Endothelial cell of umbilical vein (primary cell): ENCODE results near the gene CYP19A1. TPM values are rescaled to one million over a fixed set of nuclear protein-coding genes. Genes with fewer than 3 reads are reported as not detected.

Experiments
- BruUV-seq: library from RNA; stranded (reverse); fragments of 400-500 nt; replicated peaks from 2 replicates; lab custom pipeline; 2021; lab: Mats Ljungman, UMichigan
- CTCF ChIA-PET: fragments of 300-600, 350-600 bp; sonication (Branson Sonifier 250); formaldehyde crosslinking; loops from one replicate; lab custom pipeline; 2021; ENCODE audit warnings: antibody characterized with exemption, inconsistent platforms; lab: Charles Lee
- POLR2A ChIA-PET: fragments of 300-600, 350-600 bp; sonication (Branson Sonifier 250); formaldehyde crosslinking; loops from one replicate; lab custom pipeline; 2021; ENCODE audit warnings: antibody characterized with exemption, inconsistent platforms; lab: Charles Lee
- DNase-seq: peaks from one replicate; pipeline ENCODE4 v3.0.0-alpha.2; 2011; ENCODE audit warnings: low read depth, low spot score
- FAIRE-seq: peaks from 2 replicates; lab custom pipeline; 2011; peaks lifted over from hg19 to GRCh38; lab: Jason Lieb, UNC
- H2AFZ ChIP-seq: 2 replicates; pipeline ENCODE4 v1.6.0; 2012; ENCODE audit warnings: low read depth, low read length, control low read depth, inconsistent platforms
- H3K27ac ChIP-seq: 2 replicates; pipeline ENCODE4 v1.5.1; 2011; ENCODE audit warnings: low read depth, mild to moderate bottlenecking, control low read depth, low read length, moderate library complexity; ENCODE audit not compliant: insufficient read depth
- H3K27me3 ChIP-seq, 2 experiments: 2 replicates each; pipeline versions ENCODE4 v1.6.0 to v1.6.1; 2011; ENCODE audit warnings: low read length in 2 of 2, mixed read lengths in 1 of 2; ENCODE audit not compliant: control insufficient read depth in 2 of 2, insufficient read depth in 2 of 2
- H3K36me3 ChIP-seq, 2 experiments: 2 replicates in 1 of 2; 3 replicates in 1 of 2; pipeline ENCODE4 v1.5.1; 2011; ENCODE audit warnings: low read length in 2 of 2, mild to moderate bottlenecking in 1 of 2, moderate library complexity in 1 of 2; ENCODE audit not compliant: control insufficient read depth in 2 of 2, insufficient read depth in 2 of 2; ENCODE audit errors: extremely low read depth in 1 of 2
- H3K4me1 ChIP-seq: 3 replicates; pipeline ENCODE4 v1.5.1; 2011; ENCODE audit warnings: mild to moderate bottlenecking, low read length; ENCODE audit not compliant: control insufficient read depth, insufficient read depth; ENCODE audit errors: extremely low read depth
- H3K4me2 ChIP-seq: 2 replicates; pipeline ENCODE4 v1.6.1; 2011; ENCODE audit warnings: low read length, control low read depth, mixed read lengths; ENCODE audit not compliant: insufficient read depth
- H3K4me3 ChIP-seq, 3 experiments: fragments of 200-600 bp in 1 of 3; sonication (generic), shearing (Covaris generic) in 1 of 3; replicated peaks in 1 of 3; 2 replicates each; pipeline ENCODE4 v1.5.1; 2011 to 2016; ENCODE audit warnings: control low read depth in 3 of 3, low read length in 3 of 3, mild to moderate bottlenecking in 2 of 3, inconsistent platforms in 1 of 3, low read depth in 1 of 3, moderate library complexity in 1 of 3; ENCODE audit not compliant: insufficient read depth in 1 of 3
- H3K79me2 ChIP-seq: 2 replicates; pipeline ENCODE4 v1.6.0; 2012; ENCODE audit warnings: low read length, inconsistent platforms; ENCODE audit not compliant: control insufficient read depth, insufficient read depth
- H3K9ac ChIP-seq: replicated peaks from 2 replicates; pipeline ENCODE3; 2011; ENCODE audit warnings: low read length, control low read depth; ENCODE audit not compliant: insufficient read depth; ENCODE audit errors: extremely low read depth
- H3K9me1 ChIP-seq: replicated peaks from 3 replicates; pipeline ENCODE4 v1.6.0; 2011; ENCODE audit warnings: mild to moderate bottlenecking, low read length; ENCODE audit not compliant: control insufficient read depth, insufficient read depth; ENCODE audit errors: extremely low read depth
- H3K9me3 ChIP-seq: replicated peaks from 2 replicates; pipeline ENCODE4 v1.5.1; 2012; ENCODE audit warnings: low read length, inconsistent platforms; ENCODE audit not compliant: control insufficient read depth, insufficient read depth
- H4K20me1 ChIP-seq: replicated peaks from 2 replicates; pipeline ENCODE3; 2011; ENCODE audit warnings: mild to moderate bottlenecking, low read length; ENCODE audit not compliant: control insufficient read depth, insufficient read depth; ENCODE audit errors: extremely low read depth
- EZH2 ChIP-seq: IDR thresholded peaks from 2 replicates; pipeline ENCODE4 v1.6.1; 2012; ENCODE audit warnings: borderline replicate concordance, low read depth, mild to moderate bottlenecking, moderate library complexity, low read length, inconsistent platforms; ENCODE audit not compliant: severe bottlenecking
- FOS ChIP-seq: IDR thresholded peaks from 2 replicates; pipeline ENCODE4 v1.6.1; 2011; ENCODE audit warnings: mild to moderate bottlenecking, low read length, moderate library complexity, borderline replicate concordance; ENCODE audit not compliant: insufficient read depth
- GATA2 ChIP-seq: IDR thresholded peaks from 2 replicates; pipeline ENCODE4 v1.7.0; 2011; ENCODE audit warnings: low read depth, mild to moderate bottlenecking, moderate library complexity, mixed read lengths, low read length; ENCODE audit not compliant: insufficient read length, insufficient read depth
- JUN ChIP-seq: IDR thresholded peaks from 2 replicates; pipeline ENCODE4 v1.6.1; 2011; ENCODE audit warnings: borderline replicate concordance, low read depth; ENCODE audit not compliant: insufficient read length, insufficient read depth
- MAX ChIP-seq: IDR thresholded peaks from 2 replicates; pipeline ENCODE4 v1.6.1; 2011; ENCODE audit not compliant: insufficient read depth, insufficient read length
- MYC ChIP-seq: IDR thresholded peaks from one replicate; pipeline ENCODE4 v1.6.1; 2011; ENCODE audit warnings: mild to moderate bottlenecking, low read depth, low read length
- POLR2A ChIP-seq: IDR thresholded peaks from 2 replicates; pipeline ENCODE4 v1.6.1; 2012; ENCODE audit warnings: low read depth, mild to moderate bottlenecking, control low read depth, low read length
- POLR2AphosphoS5 ChIP-seq: IDR thresholded peaks from 2 replicates; pipeline ENCODE4 v1.6.1; 2012; ENCODE audit warnings: low read depth, mild to moderate bottlenecking, control low read depth, low read length, moderate library complexity; ENCODE audit not compliant: insufficient read depth
- dilution Hi-C: fragments of 300-500 bp; cut with MboI; formaldehyde crosslinking; loops from one replicate; pipeline ENCODE4 v1.15.0; 2019; ENCODE audit warnings: low sequenced_read_pairs; ENCODE audit not compliant: extremely low pct_ligation_motif_present
- intact Hi-C: fragments of 100-400 bp; cut with micrococcal nuclease; formaldehyde crosslinking; loops from one replicate; pipeline ENCODE4 v1.10.0; 2022
- polyA plus RNA-seq, 4 experiments: library from polyadenylated mRNA; depleted of rRNA in 3 of 4; stranded (reverse) in 3 of 4; unstranded in 1 of 4; fragments of >200 nt; gene quantifications; 2 replicates each; pipeline versions ENCODE4 v1.2.1 to v1.2.3, GENCODE V29; 2011 to 2012; ENCODE audit warnings: missing spikeins in 1 of 4
- total RNA-seq: library from RNA; stranded (reverse); gene quantifications from 2 replicates; pipeline ENCODE4 v1.2.3, GENCODE V29; 2021
- TF ChIP-seq, protein P1 (sequence below), 2 donors: IDR thresholded peaks; 1 replicate in 1 of 2; 2 replicates in 1 of 2; pipeline ENCODE4 v1.5.1; 2011; ENCODE audit warnings: low read length in 2 of 2, mild to moderate bottlenecking in 2 of 2, moderate library complexity in 2 of 2, control low read depth in 1 of 2, inconsistent platforms in 1 of 2, low read depth in 1 of 2; ENCODE audit not compliant: insufficient read depth in 1 of 2; ENCODE audit errors: extremely low read depth in 1 of 2

The CYP19A1 gene
- total and polyA plus RNA-seq, 2 donors (not counting 3 experiments of a cell fraction or from before 2014, with no cell fraction given): not detected

DNA sequence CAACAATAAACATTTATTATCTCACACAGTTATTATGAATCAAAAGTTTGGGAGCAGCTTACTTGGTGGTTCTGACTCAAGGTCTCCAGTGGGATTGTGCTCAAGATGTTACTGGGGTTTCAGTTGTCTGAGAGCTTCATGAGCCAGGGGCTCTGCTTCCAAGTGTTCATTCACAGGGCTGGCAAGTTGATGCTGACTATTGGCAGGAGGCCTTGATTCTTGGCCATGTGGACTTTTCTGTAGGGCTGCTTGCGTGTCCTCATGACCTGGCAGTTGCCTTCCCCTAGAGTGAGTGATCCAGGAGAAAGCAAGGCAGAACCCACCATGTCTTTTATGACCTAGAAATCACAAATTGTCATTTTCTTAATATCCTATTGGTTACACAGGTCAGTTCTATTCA lies 156.5 kb downstream of the CYP19A1 start:
- CTCF ChIA-PET: interaction anchor here (1.8 to 13.3 kb wide), 2 partner anchors 11 to 20 kb away, joined by 8 to 470 read pairs; no protein-coding TSS in a partner anchor
- H3K4me3 ChIP-seq: no peak overlapping the region
- BruUV-seq: no TSS peak
- POLR2A ChIA-PET: no interaction called here
- no peaks in the 10 kb centered on the region for H3K79me2 ChIP-seq
- dilution Hi-C loops: no loop called here
- intact Hi-C loops: no loop called here
- TF ChIP-seq GATA2 (no peak), FOS (no peak), POLR2A (no peak), MYC (no peak), MAX (no peak), JUN (no peak), POLR2AphosphoS5 (no peak), EZH2 (no peak)
- TF ChIP-seq, protein P1, sequence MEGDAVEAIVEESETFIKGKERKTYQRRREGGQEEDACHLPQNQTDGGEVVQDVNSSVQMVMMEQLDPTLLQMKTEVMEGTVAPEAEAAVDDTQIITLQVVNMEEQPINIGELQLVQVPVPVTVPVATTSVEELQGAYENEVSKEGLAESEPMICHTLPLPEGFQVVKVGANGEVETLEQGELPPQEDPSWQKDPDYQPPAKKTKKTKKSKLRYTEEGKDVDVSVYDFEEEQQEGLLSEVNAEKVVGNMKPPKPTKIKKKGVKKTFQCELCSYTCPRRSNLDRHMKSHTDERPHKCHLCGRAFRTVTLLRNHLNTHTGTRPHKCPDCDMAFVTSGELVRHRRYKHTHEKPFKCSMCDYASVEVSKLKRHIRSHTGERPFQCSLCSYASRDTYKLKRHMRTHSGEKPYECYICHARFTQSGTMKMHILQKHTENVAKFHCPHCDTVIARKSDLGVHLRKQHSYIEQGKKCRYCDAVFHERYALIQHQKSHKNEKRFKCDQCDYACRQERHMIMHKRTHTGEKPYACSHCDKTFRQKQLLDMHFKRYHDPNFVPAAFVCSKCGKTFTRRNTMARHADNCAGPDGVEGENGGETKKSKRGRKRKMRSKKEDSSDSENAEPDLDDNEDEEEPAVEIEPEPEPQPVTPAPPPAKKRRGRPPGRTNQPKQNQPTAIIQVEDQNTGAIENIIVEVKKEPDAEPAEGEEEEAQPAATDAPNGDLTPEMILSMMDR (IDR thresholded peaks at IDR 0.05; ENCODE audit: extremely low read depth in 1 of 2, insufficient read depth in 1 of 2, low read depth in 1 of 2, low read length in 2 of 2): no peak
- no peaks in the 10 kb centered on the region for H3K9me3 ChIP-seq
- FAIRE-seq (no peak), DNase-seq (no peak)
- H3K27ac ChIP-seq: no peak overlapping the region
- H3K27me3 ChIP-seq: peaks cover 32 to 36% of the 10 kb centered on the region in 2 experiments
- H3K4me1 ChIP-seq: no peaks in the 10 kb centered on the region
- no peaks in the 10 kb centered on the region for H3K9me1 ChIP-seq
- no peak overlapping the region for H3K9ac ChIP-seq
- no peaks in the 10 kb centered on the region for H3K36me3 ChIP-seq
- H2AFZ ChIP-seq: no peak overlapping the region
- H3K4me2 ChIP-seq: no peak overlapping the region
- H4K20me1 ChIP-seq: no peaks in the 10 kb centered on the region
